ENCODE measurements around the gene TSSC4.

TSSC4 gene

GRCh38 chr11:2374456-2375201 lies 25.9 kb upstream of the TSSC4 start:
- TF ChIP-seq CTCF (IDR thresholded peaks at IDR 0.05), result no peak
- Histone ChIP-seq H3K4me3 (ENCODE audit: low read depth, low read length) (no peak overlapping the region), H3K27ac (no peak overlapping the region)

DNA sequence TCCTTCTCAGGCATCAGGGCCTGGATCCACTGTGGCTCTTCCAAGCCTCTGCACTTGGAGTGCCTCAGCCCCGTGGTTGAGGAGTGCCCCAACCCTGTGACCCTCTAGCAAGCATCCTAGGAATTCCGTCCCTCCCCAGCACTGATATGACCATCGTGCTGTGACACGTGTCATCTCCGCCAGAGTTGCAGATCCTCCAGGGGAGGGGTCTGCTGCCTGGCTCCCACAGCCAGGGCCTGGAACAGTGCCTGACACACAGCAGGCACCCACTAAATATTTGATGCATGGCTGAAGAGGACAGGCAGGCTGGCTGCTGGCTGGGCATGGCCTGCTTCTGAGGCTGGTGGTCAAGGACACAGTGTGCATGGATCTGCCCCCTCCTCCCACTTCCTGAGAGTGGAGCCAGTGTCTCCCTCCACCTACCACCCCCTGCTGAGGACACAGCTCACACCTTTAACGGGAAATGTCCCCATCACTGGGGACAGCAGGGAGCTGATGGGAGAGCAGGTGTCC lies 25.2 kb upstream of the TSSC4 start:
- no peak overlapping the region for H3K27ac ChIP-seq
- no peak overlapping the region for H2AFZ ChIP-seq
- TF ChIP-seq CTCF (IDR thresholded peaks at IDR 0.05), result no peak
- no peak overlapping the region for H3K9ac ChIP-seq
- H3K79me2 ChIP-seq, result peaks cover 11% of the 10 kb centered on the region
- no peak overlapping the region for H3K4me3 ChIP-seq (ENCODE audit: low read depth, low read length)
- H3K4me2 ChIP-seq (ENCODE audit: low read length), result no peak overlapping the region
- H3K27me3 ChIP-seq (ENCODE audit: control insufficient read depth, insufficient read depth, low read length), result no peaks in the 10 kb centered on the region
- H3K9me3 ChIP-seq (ENCODE audit: control insufficient read depth, low read length), result no peaks in the 10 kb centered on the region
- H3K4me1 ChIP-seq, result no peaks in the 10 kb centered on the region
- no peaks in the 10 kb centered on the region for H3K36me3 ChIP-seq (ENCODE audit: control insufficient read depth, insufficient read depth, low read length)

More at GRCh38 chr11:2374456-2375201, 25.9 kb upstream of the TSSC4 start:
- Histone ChIP-seq H3K36me3 (ENCODE audit: control insufficient read depth, insufficient read depth, low read length) (no peaks in the 10 kb centered on the region), H3K9ac (no peak overlapping the region), H3K79me2 (peaks cover 11% of the 10 kb centered on the region), H3K4me1 (no peaks in the 10 kb centered on the region), H2AFZ (no peak overlapping the region), H3K27me3 (ENCODE audit: control insufficient read depth, insufficient read depth, low read length) (no peaks in the 10 kb centered on the region), H3K4me2 (ENCODE audit: low read length) (no peak overlapping the region), H3K9me3 (ENCODE audit: control insufficient read depth, low read length) (no peaks in the 10 kb centered on the region)

GRCh38 chr11:2375964-2376551 lies 24.5 kb upstream of the TSSC4 start:
- Histone ChIP-seq H3K4me3 (ENCODE audit: low read depth, low read length) (no peak overlapping the region), H3K27ac (no peak overlapping the region), H3K27me3 (ENCODE audit: control insufficient read depth, insufficient read depth, low read length) (no peaks in the 10 kb centered on the region), H3K36me3 (ENCODE audit: control insufficient read depth, insufficient read depth, low read length) (no peaks in the 10 kb centered on the region), H2AFZ (no peak overlapping the region), H3K4me1 (no peaks in the 10 kb centered on the region), H3K9me3 (ENCODE audit: control insufficient read depth, low read length) (no peaks in the 10 kb centered on the region), H3K4me2 (ENCODE audit: low read length) (no peak overlapping the region), H3K9ac (no peak overlapping the region), H3K79me2 (peaks cover 11% of the 10 kb centered on the region)
- TF ChIP-seq CTCF (IDR thresholded peaks at IDR 0.05), result no peak

GRCh38 chr11:2376751-2377451 lies 23.6 kb upstream of the TSSC4 start, which contains the start of gene CD81:
Gene CD81, plus strand, starts transcription at chr11:2377310. Its CDS starts 240 bp downstream, at chr11:2377550.
- Histone ChIP-seq H3K4me1 (no peaks in the 10 kb centered on the region), H2AFZ (peak within 1 kb of the TSS; percentile 56), H3K9me3 (ENCODE audit: control insufficient read depth, low read length) (no peaks in the 10 kb centered on the region), H3K27ac (peak within 1 kb of the TSS; percentile 87), H3K9ac (peak within 1 kb of the TSS; percentile 87), H3K4me2 (ENCODE audit: low read length) (peak within 1 kb of the TSS; percentile 69), H3K4me3 (ENCODE audit: low read depth, low read length) (peak within 1 kb of the TSS; percentile 75), H3K79me2 (peaks cover 11% of the 10 kb centered on the region), H3K36me3 (ENCODE audit: control insufficient read depth, insufficient read depth, low read length) (no peaks in the 10 kb centered on the region), H3K27me3 (ENCODE audit: control insufficient read depth, insufficient read depth, low read length) (no peaks in the 10 kb centered on the region)
- TF ChIP-seq CTCF (IDR thresholded peaks at IDR 0.05), result no peak

All from parathyroid adenoma (tissue), 2 donors.